Lower leg skin (tissue), 4 donors: Measurements from ENCODE around the gene ARHGAP23. TPM values are rescaled to one million over a fixed set of nuclear protein-coding genes. Genes with fewer than 3 reads are reported as not detected.
A peak's percentile ranks its signal among the peaks of the same experiment; 100 is the strongest.

Experiments
- DNase-seq, 2 donors: peaks; one replicate each; pipeline ENCODE4 v3.0.0-alpha.2; 2019; ENCODE audit warnings: low spot score in 2 of 2
- H3K4me3 ChIP-seq: fragments of 200-600 bp; sonication (generic); 2 replicates; pipeline ENCODE4 v1.5.1; 2017; ENCODE audit warnings: mild to moderate bottlenecking, low read depth; ENCODE audit not compliant: poor library complexity, severe bottlenecking
- POLR2A ChIP-seq, 2 donors: fragments of 450-650 bp; IDR thresholded peaks; one replicate each; pipeline ENCODE4 v1.6.1; 2016 to 2017; ENCODE audit warnings: antibody characterized with exemption in 2 of 2, mild to moderate bottlenecking in 1 of 2, moderate library complexity in 1 of 2
- WGBS, 2 donors: methylation state at CpG; one replicate each; pipeline ENCODE4 v1.1.5; 2018; 5-methylcytosine and 5-hydroxymethylcytosine counted together
- intact Hi-C: fragments of 100-400 bp; cut with DNase I; formaldehyde crosslinking; loops from one replicate; pipeline ENCODE4 v1.15.0; 2023; ENCODE audit warnings: low total_unique reads
- total RNA-seq, 4 donors: library from RNA; depleted of rRNA; stranded (reverse); fragments of >200 nt; gene quantifications; one replicate each; pipeline ENCODE4 v1.1.0, GENCODE V29; 2016
- TF ChIP-seq, protein P1 (sequence below), 3 donors: fragments of 450-650 bp; IDR thresholded peaks; one replicate each; pipeline ENCODE4 v1.5.1; 2016; ENCODE audit warnings: antibody characterized with exemption in 3 of 3, mild to moderate bottlenecking in 3 of 3, moderate library complexity in 2 of 3

ARHGAP23 gene
- total RNA-seq, 4 donors from 2014 or later, result 127 to 201 (median 149) TPM

DNA sequence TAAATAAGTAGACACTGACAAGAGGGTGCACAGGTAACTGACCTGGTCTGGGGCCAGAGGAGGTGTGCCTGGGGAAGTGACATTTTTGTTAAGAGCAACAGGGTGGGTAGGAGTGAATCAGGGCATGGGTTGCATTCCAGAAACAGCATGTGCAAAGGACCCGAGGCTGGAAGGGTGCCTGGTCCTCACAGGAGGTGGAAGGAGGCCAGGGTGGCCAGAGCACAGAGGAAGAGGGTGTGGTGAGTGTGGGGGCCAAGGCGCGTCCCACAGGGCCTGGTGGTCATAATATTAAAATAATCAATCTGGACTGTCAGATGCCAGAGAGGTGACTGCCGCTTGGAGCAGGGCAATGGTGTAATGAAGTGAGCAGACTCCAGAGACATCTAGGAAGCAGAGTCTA lies 14.3 kb downstream of the ARHGAP23 start:
- no peak for DNase-seq
- H3K4me3 ChIP-seq, result no peak overlapping the region
- intact Hi-C loops, result loop anchor here (5.0 kb wide), 1 partner anchor 45 kb away; no protein-coding TSS in a partner anchor
- TF ChIP-seq POLR2A (IDR thresholded peaks at IDR 0.05), result no peak
- TF ChIP-seq, protein P1, sequence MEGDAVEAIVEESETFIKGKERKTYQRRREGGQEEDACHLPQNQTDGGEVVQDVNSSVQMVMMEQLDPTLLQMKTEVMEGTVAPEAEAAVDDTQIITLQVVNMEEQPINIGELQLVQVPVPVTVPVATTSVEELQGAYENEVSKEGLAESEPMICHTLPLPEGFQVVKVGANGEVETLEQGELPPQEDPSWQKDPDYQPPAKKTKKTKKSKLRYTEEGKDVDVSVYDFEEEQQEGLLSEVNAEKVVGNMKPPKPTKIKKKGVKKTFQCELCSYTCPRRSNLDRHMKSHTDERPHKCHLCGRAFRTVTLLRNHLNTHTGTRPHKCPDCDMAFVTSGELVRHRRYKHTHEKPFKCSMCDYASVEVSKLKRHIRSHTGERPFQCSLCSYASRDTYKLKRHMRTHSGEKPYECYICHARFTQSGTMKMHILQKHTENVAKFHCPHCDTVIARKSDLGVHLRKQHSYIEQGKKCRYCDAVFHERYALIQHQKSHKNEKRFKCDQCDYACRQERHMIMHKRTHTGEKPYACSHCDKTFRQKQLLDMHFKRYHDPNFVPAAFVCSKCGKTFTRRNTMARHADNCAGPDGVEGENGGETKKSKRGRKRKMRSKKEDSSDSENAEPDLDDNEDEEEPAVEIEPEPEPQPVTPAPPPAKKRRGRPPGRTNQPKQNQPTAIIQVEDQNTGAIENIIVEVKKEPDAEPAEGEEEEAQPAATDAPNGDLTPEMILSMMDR (IDR thresholded peaks at IDR 0.05), result no peak
- WGBS, 2 donors, result 49 to 67% methylated on average over 4 of the region's 4 CpGs

DNA sequence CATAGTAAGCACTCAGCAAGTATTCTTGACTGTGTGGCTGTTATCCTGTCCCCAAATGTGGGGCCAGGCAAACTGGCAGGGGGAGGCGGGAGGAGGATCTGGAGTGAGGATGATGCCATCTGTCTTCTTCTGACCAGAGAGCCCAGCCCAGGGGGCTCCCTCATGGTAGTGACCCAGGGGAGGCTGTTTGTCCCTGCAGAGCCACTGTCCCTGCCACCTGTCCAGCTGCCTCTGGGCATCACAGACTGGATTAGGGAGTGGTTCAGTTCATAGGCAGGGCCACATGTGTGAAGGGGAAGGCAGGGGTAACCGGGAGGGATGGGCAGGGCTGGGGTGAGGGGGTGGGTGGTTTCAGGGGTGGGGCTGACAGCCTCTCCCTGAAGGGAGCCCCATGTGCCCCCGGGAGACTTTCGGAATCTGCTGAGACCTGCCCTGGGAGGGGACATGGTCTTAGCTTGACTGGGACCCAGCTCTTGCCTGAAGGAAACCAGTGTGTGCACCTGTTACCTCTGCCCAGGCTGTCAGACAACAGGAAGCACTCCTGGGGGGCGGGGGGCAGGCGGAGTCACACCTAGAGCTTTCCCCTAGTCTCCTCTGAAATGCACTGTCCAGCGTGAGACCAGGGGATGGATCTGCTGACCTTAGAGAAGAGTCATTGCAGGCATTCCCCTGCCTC lies 15.2 kb downstream of the ARHGAP23 start:
- no peak overlapping the region for H3K4me3 ChIP-seq
- WGBS, 2 donors, result 44 to 55% methylated on average over 6 to 7 of the region's 7 CpGs
- TF ChIP-seq POLR2A (IDR thresholded peaks at IDR 0.05), result no peak
- TF ChIP-seq, protein P1 (IDR thresholded peaks at IDR 0.05), result no peak
- DNase-seq, result no peak
- intact Hi-C loops, result loop anchor here (5.0 kb wide), 1 partner anchor 44 kb away; no protein-coding TSS in a partner anchor

DNA sequence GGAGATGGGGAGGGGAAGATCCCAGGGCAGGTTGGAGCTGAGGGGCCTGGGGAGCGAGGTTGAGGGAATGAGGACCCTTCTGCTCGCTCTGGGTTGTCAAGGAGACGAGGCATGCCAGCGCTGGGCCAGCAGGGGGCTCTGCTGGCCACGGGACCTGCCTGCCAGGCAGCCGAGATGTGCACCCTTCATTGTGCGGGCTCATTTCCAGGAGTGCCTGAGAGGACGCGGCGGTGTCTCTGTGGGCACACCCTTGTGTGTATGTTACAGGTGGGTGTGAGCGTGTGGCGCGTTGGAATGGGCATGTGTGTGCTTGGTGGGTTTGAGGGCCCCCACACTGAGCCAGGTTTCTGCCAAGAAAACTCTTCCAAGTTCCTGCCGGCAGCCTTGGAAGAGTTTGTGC lies 15.9 kb downstream of the ARHGAP23 start:
- 4 to 7% methylated on average over 5 to 8 of the region's 14 CpGs for WGBS, 2 donors
- intact Hi-C loops, result loop anchor here (5.0 kb wide), 1 partner anchor 43 kb away; no protein-coding TSS in a partner anchor
- no peak for TF ChIP-seq POLR2A (IDR thresholded peaks at IDR 0.05)
- TF ChIP-seq, protein P1 (IDR thresholded peaks at IDR 0.05), result peak in 1 of 3 donors; percentile 71
- DNase-seq, result peak; percentile 58 to 92
- H3K4me3 ChIP-seq, result no peak overlapping the region

DNA sequence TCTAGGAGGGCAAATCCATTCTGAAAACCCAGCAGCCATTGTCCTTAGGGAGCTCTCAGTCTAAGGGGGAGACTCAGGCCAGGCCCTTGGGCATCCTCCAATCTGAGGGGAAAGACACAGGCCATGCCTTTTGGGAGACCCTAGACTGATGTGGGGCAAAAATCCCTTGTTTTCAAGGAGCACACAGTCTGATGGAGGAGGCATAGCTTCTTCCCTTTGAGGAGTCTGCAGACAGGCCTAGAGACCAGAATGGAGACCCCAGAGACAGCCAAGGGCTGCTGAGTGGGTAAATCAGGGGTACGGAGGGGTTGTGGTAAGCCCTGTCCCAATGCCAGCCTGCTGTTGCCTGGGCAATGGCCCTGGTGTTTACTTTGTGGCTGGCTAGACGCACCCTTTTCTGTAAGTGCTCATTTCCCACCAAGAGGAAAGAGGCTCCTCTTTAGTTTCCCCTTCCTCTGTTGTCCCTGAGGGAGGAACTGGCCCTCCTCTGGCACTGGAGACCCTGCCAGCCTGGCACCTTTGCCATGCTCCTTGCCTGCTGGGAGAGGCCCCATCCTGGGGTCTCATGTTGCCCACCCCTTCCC lies 19.3 kb downstream of the ARHGAP23 start:
- no peak overlapping the region for H3K4me3 ChIP-seq
- DNase-seq, result no peak
- WGBS, 2 donors, result 70 to 74% methylated on average over 2 of the region's 2 CpGs
- no peak for TF ChIP-seq POLR2A (IDR thresholded peaks at IDR 0.05)
- TF ChIP-seq, protein P1 (IDR thresholded peaks at IDR 0.05), result no peak
- intact Hi-C loops, result no loop called here

DNA sequence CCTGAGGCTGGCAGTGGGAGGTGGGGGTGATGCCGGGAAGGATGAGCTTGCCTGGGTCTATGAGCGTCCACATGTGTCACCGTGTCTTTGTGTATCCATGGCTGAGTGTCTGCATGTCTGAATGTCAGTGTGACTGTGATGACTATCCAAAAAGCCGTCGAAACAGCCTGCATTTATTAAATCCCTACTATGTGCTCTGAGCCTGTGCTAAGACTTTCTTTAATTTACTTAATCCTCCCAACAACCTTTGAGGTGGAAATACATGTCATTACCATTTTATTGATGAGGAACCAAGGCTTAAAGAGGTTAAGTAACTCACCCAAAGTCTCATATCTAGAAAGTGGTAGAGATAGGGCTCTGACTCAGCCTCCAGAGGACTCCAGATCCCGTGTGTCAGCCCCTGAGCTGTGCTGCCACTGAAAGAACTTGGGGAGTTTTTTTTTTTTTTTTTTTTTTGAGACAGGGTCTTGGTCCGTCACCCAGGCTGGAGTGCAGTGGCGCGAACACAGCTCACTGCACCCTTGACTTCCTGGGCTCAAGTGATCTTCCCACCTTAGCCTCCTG lies 20.0 kb downstream of the ARHGAP23 start:
- no peak for TF ChIP-seq POLR2A (IDR thresholded peaks at IDR 0.05)
- TF ChIP-seq, protein P1 (IDR thresholded peaks at IDR 0.05), result no peak
- intact Hi-C loops, result no loop called here

More for the DNA sequence above, 20.0 kb downstream of the ARHGAP23 start:
- no peak for DNase-seq
- 71 to 80% methylated on average over 9 of the region's 9 CpGs for WGBS, 2 donors
- H3K4me3 ChIP-seq, result no peak overlapping the region
